GM12878 (cell line): ENCODE measurements around the gene MUC16. TPM values are rescaled to one million over a fixed set of nuclear protein-coding genes. Genes with fewer than 3 reads are reported as not detected.

ENCODE experiments used
- ATAC-seq: fragments of 200-7000 bp; cut with Tn5 transposase; 3 replicates; pipeline ENCODE4 v1.9.1; 2020; ENCODE audit warnings: mild to moderate bottlenecking, moderate library complexity
- BruUV-seq: library from RNA; stranded (reverse); fragments of 400-500 nt; replicated peaks from 2 replicates; lab custom pipeline; 2021; lab: Mats Ljungman, UMichigan
- CTCF ChIA-PET: fragments of 300-600 bp; sonication (Branson Sonifier 250); formaldehyde crosslinking; extraction: SDS; loops from one replicate; lab custom pipeline; 2021; ENCODE audit warnings: inconsistent platforms; lab: Yijun Ruan, JAX
- POLR2A ChIA-PET: fragments of 350-600 bp; formaldehyde crosslinking; extraction: SDS; loops from one replicate; lab custom pipeline; 2021; ENCODE audit warnings: inconsistent platforms; lab: Charles Lee
- RAD21 ChIA-PET: fragments of 300-600 bp; sonication (Branson Sonifier 250); formaldehyde crosslinking; loops from one replicate; lab custom pipeline; 2023; ENCODE audit warnings: antibody characterized with exemption; ENCODE audit not compliant: unreplicated experiment; lab: Charles Lee
- SMC1A ChIA-PET: fragments of 300-600 bp; sonication (Branson Sonifier 250); formaldehyde crosslinking; loops from one replicate; lab custom pipeline; 2023; ENCODE audit not compliant: unreplicated experiment, uncharacterized antibody; lab: Charles Lee
- DNase-seq: peaks from one replicate; pipeline ENCODE4 v3.0.0-alpha.2; 2011; ENCODE audit warnings: low read depth, low spot score
- FAIRE-seq: peaks from 3 replicates; lab custom pipeline; 2011; peaks lifted over from hg19 to GRCh38; lab: Jason Lieb, UNC
- H2AFZ ChIP-seq: 2 replicates; pipeline ENCODE4 v1.6.0; 2011; ENCODE audit warnings: low read depth, low read length, control low read depth; ENCODE audit not compliant: control insufficient read depth
- H3K27ac ChIP-seq: 2 replicates; pipeline ENCODE4 v1.5.1; 2011; ENCODE audit warnings: control low read depth; ENCODE audit not compliant: control insufficient read depth, insufficient read depth
- H3K27me3 ChIP-seq, 2 experiments: replicated peaks in 1 of 2; 2 replicates each; pipeline versions ENCODE4 v1.6.0 to v1.6.1; 2011; ENCODE audit warnings: low read length in 1 of 2; ENCODE audit not compliant: control insufficient read depth in 2 of 2, insufficient read depth in 2 of 2
- H3K36me3 ChIP-seq, 2 experiments: 2 replicates each; pipeline ENCODE4 v1.5.1; 2011; ENCODE audit warnings: low read length in 1 of 2; ENCODE audit not compliant: control insufficient read depth in 2 of 2, insufficient read depth in 2 of 2
- H3K4me1 ChIP-seq: 2 replicates; pipeline ENCODE4 v1.6.1; 2011; ENCODE audit warnings: mild to moderate bottlenecking, low read length, moderate library complexity, mixed read lengths; ENCODE audit not compliant: control insufficient read depth, insufficient read depth
- H3K4me2 ChIP-seq: 2 replicates; pipeline ENCODE4 v1.6.0; 2011; ENCODE audit warnings: control low read depth; ENCODE audit not compliant: control insufficient read depth, insufficient read depth
- H3K4me3 ChIP-seq: fragments of 200-600 bp; sonication (generic); 2 replicates; pipeline ENCODE4 v1.5.1; 2016
- H3K79me2 ChIP-seq: 2 replicates; pipeline ENCODE4 v1.6.0; 2011; ENCODE audit warnings: low read length; ENCODE audit not compliant: control insufficient read depth, insufficient read depth
- H3K9ac ChIP-seq: 2 replicates; pipeline ENCODE4 v1.8.0; 2011; ENCODE audit warnings: low read length, control low read depth, mixed read lengths; ENCODE audit not compliant: control insufficient read depth, insufficient read depth
- H3K9me3 ChIP-seq: replicated peaks from 3 replicates; pipeline ENCODE4 v1.5.1; 2011; ENCODE audit warnings: mild to moderate bottlenecking, low read length; ENCODE audit not compliant: control insufficient read depth, insufficient read depth
- H4K20me1 ChIP-seq: 2 replicates; pipeline ENCODE4 v1.6.0; 2011; ENCODE audit not compliant: control insufficient read depth, insufficient read depth
- CBX3 ChIP-seq: fragments of 200-600 bp; sonication (generic); IDR thresholded peaks from 2 replicates; pipeline ENCODE4 v1.6.1; 2016; ENCODE audit warnings: low read depth, borderline replicate concordance
- CEBPZ ChIP-seq: fragments of 150-350 bp; IDR thresholded peaks from 2 replicates; pipeline ENCODE4 v1.6.1; 2016; ENCODE audit warnings: low read depth, low read length
- CREM ChIP-seq: IDR thresholded peaks from 2 replicates; pipeline ENCODE4 v1.6.1; 2014; ENCODE audit warnings: antibody characterized with exemption, low read depth
- EED ChIP-seq: sonication (generic); IDR thresholded peaks from 2 replicates; pipeline ENCODE4 v1.6.1; 2016; ENCODE audit warnings: antibody characterized with exemption, low read depth
- HDGF ChIP-seq: fragments of 450-650 bp; IDR thresholded peaks from 2 replicates; pipeline ENCODE4 v1.6.1; 2016; ENCODE audit warnings: antibody characterized with exemption
- RAD51 ChIP-seq: fragments of 450-650 bp; IDR thresholded peaks from 2 replicates; pipeline ENCODE4 v1.6.1; 2016; ENCODE audit warnings: moderate library complexity, mild to moderate bottlenecking, inconsistent platforms
- SPI1 ChIP-seq: IDR thresholded peaks from 2 replicates; pipeline ENCODE4 v1.6.1; 2011; ENCODE audit warnings: low read depth, mild to moderate bottlenecking, low read length, moderate library complexity, borderline replicate concordance; ENCODE audit not compliant: insufficient read depth
- SREBF2 ChIP-seq: IDR thresholded peaks from 2 replicates; pipeline ENCODE4 v1.6.1; 2012; ENCODE audit warnings: mild to moderate bottlenecking, low read length
- SUZ12 ChIP-seq: fragments of 200-600 bp; sonication (generic); IDR thresholded peaks from one replicate; pipeline ENCODE4 v1.6.1; 2018; ENCODE audit warnings: antibody characterized with exemption, mild to moderate bottlenecking; ENCODE audit not compliant: unreplicated experiment
- ZNF592 ChIP-seq: fragments of 450-650 bp; IDR thresholded peaks from 2 replicates; pipeline ENCODE4 v1.6.1; 2017; ENCODE audit warnings: mild to moderate bottlenecking, moderate library complexity
- ZNF687 ChIP-seq: fragments of 450-650 bp; IDR thresholded peaks from 2 replicates; pipeline ENCODE4 v1.6.1; 2017; ENCODE audit warnings: mild to moderate bottlenecking, moderate library complexity
- WGBS: methylation state at CpG from one replicate; pipeline ENCODE4 v1.1.6; 2016; ENCODE audit warnings: low lambda C conversion rate; ENCODE audit not compliant: insufficient replicate concordance, insufficient coverage; ENCODE audit errors: missing lambda C conversion rate; 5-methylcytosine and 5-hydroxymethylcytosine counted together
- in situ Hi-C: fragments of 300-500 bp; cut with MboI; formaldehyde crosslinking; loops from 9 replicates; pipeline ENCODE4 v1.14.3; 2018; ENCODE audit warnings: mixed read lengths
- intact Hi-C: fragments of 100-400 bp; cut with micrococcal nuclease; formaldehyde crosslinking; loops from one replicate; pipeline ENCODE4 v1.14.2; 2022; ENCODE audit not compliant: unreplicated experiment
- polyA plus RNA-seq, 11 experiments: library from polyadenylated mRNA; depleted of rRNA in 4 of 11; unstranded in 6 of 11; stranded (reverse) in 5 of 11; fragments of >200 nt; fragmentation: Nextera tagmentation in 4 of 11; fragmentation: Illumina TruSeq in 1 of 11; extraction: Ambion mirVana in 4 of 11; extraction: Trizol in 1 of 11; gene quantifications; 1 replicate in 1 of 11; 2 replicates in 10 of 11; pipeline versions ENCODE4 v1.2.1 to v1.2.3, GENCODE V29; 2011 to 2016; ENCODE audit warnings: inconsistent platforms in 2 of 11, missing spikeins in 2 of 11, low read depth in 1 of 11
- total RNA-seq, 4 experiments: library from RNA; depleted of rRNA in 3 of 4; stranded (reverse); fragments of >200 nt in 3 of 4; fragmentation: Illumina TruSeq in 1 of 4; extraction: Trizol in 1 of 4; gene quantifications; 2 replicates each; pipeline versions ENCODE4 v1.2.1 to v1.2.3, GENCODE V29; 2013 to 2021

Gene MUC16
- total and polyA plus RNA-seq, 10 of the 15 experiments (the other 5 are each of a cell fraction or from before 2014, with no cell fraction given): under 0.01 TPM; not detected in 8

GRCh38 chr19:9018163-9018875 is 8.1 kb upstream of the MUC16 start:
- CTCF ChIA-PET: no interaction called here
- no peaks in the 10 kb centered on the region for H4K20me1 ChIP-seq
- no peak for FAIRE-seq
- no peaks in the 10 kb centered on the region for H3K4me1 ChIP-seq
- H3K4me3 ChIP-seq: no peak overlapping the region
- H3K27me3 ChIP-seq: no peaks in the 10 kb centered on the region
- TF ChIP-seq SPI1 (no peak), ZNF687 (no peak), CEBPZ (no peak), ZNF592 (no peak), RAD51 (no peak), HDGF (no peak), CREM (no peak), SUZ12 (no peak), CBX3 (no peak), EED (no peak), SREBF2 (no peak)
- H3K9ac ChIP-seq: no peak overlapping the region
- H3K36me3 ChIP-seq: no peaks in the 10 kb centered on the region
- no peak for DNase-seq
- SMC1A ChIA-PET: no interaction called here
- no peak for ATAC-seq
- POLR2A ChIA-PET: no interaction called here
- intact Hi-C loops: no loop called here
- H2AFZ ChIP-seq: no peak overlapping the region
- in situ Hi-C loops: no loop called here
- no peak overlapping the region for H3K27ac ChIP-seq
- no peaks in the 10 kb centered on the region for H3K9me3 ChIP-seq
- no TSS peak for BruUV-seq
- RAD21 ChIA-PET: no interaction called here
- no peaks in the 10 kb centered on the region for H3K79me2 ChIP-seq
- no peak overlapping the region for H3K4me2 ChIP-seq
- WGBS: 73% methylated on average over 27 of the region's 27 CpGs
